Measurements from ENCODE around the gene FRAT2.
"Not testable (repeated sequence)": the region's sequence is repeated elsewhere in the genome, so short reads cannot be mapped to it uniquely, and the experiment has no call there.

FRAT2 gene

DNA sequence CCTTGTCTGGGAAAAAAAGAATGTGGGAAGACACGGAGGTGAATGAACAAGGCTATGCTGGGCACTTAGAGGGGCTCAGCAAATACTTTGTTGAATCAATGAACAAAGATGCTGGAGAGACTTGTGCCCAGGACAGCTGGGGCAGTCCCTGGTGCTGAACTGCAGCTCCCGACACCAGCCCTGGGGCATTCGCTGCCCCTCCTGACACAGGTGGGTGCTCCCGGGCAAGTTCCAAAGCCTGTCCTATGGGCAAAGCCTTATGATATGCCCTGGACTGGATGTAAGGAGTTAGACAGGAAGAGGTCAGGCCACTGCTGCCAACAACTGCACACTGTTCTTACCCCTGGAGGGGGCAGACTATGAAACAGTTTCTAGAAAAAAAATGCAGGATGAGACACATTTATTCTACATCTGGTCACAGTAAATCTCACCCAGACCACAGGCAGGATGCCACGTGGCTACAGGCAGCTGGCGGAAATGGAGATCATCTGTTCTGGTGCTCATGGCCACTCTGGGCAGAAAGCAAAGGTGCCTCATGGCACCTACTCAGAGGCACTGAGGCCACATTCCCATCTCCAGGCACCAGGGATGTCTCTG lies 21.9 kb upstream of the FRAT2 start:
- DNase-seq (ENCODE audit: low spot score), result peak; percentile 46

DNA sequence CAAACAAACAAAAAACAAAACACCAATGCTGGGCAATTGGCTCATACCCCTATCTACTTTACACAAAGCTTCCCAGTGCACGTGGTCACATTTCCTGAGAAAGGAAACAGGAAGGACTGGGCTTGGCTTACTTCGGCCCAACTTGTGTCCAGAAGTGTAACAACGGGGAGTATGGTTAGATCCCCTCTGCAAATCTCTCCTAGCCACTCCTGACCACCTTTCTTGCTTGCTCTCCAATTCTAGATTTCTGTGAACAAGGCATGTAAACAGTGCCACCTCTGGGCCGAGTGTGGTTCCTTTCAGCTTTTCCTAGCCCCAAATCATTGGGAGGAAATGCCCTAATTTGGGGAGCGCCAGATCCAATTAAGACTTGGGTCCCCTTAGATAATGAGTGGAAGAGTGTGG lies 21.0 kb upstream of the FRAT2 start:
- peak; percentile 60 for DNase-seq (ENCODE audit: low spot score)

DNA sequence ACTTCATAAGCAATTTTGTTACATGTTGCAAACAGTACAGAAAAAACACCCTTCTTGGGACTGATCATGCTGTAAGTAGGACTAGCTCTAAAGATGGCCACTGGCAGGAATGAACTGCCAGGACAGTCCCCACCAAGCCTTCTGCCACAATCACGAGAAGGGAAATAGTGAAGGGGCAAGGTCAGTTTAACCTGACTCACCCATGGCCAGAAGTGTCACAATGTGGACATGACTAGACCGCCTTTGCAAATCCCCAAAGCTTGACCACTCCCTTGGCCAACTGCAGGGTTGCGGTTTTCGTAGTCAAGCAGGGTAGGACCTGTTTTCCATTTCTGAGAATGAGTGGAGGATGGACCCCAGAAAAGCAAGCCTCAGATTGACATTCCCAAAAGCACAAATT lies 19.4 kb upstream of the FRAT2 start:
- no peak for DNase-seq (ENCODE audit: low spot score)

DNA sequence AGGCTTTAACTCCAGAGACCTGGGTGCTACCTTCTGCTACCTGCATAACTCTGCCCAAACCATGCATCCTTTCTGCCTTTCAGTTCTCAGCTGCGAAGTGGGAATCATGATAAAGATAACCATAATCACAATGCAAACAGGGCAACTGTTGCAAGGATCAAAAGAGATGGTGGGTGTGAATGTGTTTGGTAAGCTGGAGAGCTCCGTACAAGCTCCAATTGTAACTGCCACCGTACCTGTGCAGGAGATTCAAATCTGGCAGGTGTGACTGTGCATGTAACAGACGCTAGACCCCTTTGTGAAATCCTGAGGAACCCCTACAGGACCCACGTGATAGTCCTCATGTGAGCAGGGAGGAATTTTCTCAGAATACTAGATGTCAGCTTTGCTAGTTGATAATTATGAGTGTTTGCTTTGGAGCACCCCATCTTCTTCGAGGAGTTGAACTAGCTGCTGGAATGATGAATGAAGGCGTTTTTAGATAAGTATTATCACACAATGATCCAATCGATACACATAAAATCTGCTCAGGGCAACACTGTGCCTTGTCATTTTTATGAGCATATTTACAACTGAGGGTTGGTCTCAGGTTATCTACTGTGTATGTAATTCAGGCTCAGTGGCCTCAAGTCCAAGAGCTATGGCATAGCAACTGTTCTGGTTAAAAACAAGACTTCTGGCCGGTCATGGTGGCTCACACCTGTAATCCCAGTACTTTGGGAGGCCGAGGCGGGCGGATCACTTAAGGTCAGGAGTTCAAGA lies 15.4 kb upstream of the FRAT2 start:
- no peak for DNase-seq (ENCODE audit: low spot score)

DNA sequence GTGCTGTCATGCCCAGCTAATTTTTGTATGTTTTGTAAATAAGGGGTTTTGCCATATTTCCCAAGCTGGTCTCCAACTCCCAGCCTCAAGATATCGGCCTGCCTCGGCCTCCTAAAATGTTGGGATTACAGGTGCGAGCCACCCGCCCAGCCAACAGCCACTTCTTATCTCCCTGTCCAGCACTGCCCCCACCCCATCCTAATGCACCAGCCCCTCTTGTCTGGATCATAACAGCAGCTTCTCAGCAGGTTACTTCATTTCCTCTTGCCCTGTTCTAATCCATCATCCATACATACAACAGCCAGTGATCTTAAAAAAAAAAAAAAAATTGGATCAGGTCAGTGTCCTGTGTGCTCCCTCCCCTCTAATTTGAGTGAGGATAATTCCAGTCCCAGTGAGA lies 12.8 kb upstream of the FRAT2 start:
- no peak for DNase-seq (ENCODE audit: low spot score)

DNA sequence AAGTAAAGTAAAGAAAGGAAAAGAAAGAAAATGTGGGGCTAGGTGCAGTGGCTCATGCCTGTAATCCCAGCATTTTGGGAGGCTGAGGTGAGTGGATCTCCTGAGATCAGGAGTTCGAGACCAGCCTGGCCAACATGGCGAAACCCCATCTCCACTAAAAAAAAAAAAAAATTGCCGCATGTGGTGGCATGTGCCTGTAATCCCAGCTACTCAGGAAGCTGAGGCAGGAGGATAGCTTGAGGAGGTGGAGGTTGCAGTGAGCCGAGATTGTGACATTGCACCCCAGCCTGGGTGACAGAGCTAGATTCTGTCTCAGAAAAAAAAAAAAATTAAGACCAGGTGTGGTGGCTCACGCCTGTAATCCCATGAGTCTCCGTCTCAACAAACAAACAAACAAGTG lies 9.1 kb upstream of the FRAT2 start:
- not testable (repeated sequence) for DNase-seq (ENCODE audit: low spot score)

DNA sequence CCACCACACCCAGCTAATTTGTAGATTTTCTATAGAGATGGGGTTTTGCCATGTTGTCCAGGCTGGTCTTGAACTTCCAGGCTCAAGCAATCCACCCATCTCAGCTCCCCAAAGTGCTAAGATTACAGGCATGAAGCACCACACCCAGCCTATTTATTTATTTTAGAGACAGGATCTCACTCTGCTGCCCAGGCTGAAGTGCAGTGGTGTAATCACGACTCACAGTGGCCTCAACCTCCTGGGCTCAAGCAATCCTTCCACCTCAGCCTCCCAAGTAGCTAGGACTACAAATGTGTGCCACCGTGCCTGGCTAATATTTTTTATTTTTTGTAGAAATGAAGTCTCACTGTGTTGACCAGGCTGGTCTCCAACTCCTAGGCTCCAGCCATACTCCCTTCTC lies 6.9 kb upstream of the FRAT2 start:
- no peak for DNase-seq (ENCODE audit: low spot score)

DNA sequence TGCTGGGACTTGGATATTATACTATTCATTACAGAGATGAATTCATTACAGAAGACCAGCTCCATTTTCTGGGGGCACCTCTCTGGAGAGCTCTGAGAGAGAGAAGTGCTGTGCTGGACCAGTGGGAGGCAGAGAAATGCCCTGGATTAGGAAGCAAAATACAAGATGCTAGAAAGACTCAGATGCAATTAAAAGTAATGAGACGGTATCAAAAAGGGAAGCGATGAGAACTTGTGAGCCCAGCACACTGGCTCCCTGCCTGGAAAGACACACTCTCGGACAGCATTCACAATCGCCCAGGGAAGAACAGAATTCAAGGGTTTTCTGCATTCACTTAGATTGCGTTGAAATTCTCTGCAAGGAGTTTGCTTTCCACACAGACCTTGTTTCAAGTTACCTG lies 3.5 kb upstream of the FRAT2 start:
- DNase-seq (ENCODE audit: low spot score), result no peak

DNA sequence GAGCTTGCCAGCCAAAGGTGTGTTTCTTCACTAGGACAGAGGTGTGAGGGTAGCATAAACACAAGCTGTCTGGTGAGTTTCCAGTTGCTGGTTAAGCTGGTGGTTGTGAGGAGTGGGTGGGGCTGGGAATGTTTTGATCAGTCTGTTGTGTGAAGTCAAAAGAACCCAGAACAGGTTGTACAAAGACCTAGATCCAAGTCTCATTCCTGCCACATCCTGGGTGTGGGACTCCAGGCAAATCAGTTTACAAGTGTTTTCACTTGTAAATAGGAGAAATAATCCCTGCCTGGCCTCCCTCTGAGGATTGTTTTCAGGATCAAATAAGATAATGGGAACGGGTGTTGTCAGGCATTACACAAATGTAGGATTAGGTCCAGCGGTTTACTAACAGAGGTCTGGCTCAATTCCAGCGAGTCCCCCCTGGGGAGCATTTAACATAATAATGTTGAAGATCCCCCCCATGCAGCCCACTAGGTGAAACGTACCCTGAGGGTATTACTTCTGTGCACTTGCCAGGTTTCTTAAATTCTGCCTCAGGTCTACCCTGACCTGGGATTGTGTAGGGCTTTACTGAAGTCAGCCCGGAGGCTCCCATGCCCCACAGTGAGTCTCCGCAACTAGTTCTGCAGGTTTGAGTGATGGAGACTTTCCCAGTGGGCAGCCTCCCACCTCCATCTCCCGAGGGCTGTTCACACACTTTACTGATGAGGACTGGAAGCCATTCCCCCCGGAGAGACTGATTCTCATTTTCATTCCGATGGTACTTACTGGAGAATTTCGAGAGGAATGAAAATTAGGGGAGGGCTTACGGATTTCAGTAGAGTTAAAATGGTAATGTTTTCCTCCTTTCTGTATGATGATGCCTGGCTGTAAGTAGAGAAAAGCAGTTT lies 2.7 kb upstream of the FRAT2 start:
- DNase-seq (ENCODE audit: low spot score), result no peak

DNA sequence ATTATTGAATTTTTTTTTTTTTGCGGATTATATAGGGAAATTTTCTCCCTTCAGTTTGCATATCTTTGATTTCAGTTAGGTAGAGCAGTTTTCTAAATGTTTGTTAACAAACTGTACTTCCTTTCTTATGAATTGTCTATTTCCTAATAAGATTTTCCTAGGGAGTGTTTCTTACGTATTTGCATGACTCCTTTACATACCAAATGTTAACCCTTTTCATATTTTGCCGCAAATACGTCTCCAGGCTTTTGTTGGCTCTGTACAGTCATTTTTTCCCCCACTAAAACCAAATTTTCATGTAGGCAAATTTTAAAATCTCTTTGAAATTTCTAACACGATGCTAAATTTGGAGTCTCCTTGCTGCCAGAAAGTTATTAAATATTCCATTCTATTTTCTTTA lies 1.9 kb upstream of the FRAT2 start:
- DNase-seq (ENCODE audit: low spot score), result no peak

DNA sequence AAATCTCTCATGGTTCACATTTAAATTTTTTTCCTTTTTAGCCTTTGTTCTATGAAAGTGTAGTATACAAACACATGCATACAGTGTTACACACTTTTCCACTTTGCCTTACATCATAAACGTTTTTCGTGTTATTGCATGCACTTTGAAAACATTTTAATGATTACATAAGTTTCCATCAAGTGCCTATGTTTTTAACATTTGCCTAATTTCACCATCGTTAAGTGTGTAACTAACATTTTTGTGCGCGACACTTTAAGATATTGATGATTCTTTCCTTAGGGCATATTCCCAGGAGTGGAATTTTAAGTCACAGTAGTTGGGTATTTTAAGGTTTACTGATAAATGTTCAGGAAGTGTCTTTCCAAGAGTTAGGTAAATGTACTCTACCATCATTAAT lies 1.5 kb upstream of the FRAT2 start:
- no peak for DNase-seq (ENCODE audit: low spot score)

DNA sequence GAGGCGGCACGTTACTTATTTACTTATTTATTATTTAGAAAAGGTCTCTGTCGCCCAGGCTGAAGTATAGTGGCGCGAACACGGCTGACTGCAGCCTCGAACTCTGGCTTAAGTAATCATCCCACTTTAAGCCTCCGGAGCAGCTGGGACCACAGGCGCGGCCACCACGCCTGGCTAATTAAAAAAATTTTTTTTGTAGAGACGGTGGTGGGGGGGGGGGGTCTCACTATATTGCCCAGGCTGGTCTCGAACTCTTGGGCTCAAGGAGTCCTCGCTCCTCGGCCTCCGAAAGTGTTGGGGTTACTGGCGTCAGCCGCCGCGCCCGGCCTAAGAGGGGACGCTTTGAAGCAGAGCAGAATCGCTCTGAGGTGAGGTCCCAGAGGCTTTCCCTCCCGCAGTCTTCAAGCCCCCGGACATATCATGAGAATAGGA lies 675 bp upstream of the FRAT2 start:
- DNase-seq (ENCODE audit: low spot score), result no peak

DNA sequence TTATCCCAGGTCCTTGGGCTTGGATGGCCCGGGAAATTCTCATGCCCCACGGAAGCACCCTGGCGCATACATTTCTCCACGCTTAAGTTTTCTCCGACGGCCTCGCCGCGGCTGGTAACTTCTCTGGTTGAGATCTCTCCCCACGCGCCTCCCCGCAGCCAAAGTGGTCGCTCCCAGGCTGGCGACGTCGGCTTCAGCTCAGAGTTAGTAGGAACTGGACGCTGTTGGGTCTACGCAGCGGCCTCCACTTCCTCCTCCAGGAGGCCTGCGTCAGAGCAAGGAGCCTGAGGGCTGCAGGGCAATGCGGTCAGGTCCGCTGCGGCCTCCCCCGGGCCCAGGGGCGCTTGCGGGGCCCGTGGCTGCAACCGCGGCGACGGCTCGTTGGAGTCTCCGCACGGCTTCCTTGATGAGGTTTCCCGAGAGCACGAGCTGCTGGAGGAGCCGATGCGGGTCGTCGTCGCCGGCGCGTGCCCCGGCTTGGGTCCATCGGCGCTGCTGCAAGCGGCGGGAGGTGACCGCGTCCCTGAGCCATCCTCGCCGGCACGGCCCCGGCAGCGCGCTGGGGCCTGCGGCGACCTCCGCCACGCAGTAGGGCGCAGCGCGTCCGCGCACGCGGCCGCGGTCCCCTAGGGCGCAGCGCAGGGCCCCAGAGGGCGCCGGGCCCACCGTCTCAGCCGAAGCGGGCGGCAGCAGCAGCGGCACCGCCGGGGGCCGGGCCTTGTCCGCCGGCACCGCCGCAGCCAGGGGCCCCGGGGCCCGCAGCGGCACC lies 744 bp downstream of the FRAT2 start:
- peak; percentile 56 for DNase-seq (ENCODE audit: low spot score)

DNA sequence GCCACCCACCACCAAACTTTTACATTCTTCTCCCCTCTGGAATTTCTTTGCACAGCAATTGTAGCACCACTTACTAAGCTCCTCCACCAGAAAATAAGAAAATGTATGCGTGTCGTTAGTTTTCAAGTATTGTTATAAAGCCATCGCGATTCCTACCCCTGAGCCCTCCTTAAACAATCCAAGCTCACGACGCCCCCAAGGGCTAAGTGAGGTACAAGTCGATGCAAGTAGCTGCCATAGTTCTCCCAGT lies 1.3 kb downstream of the FRAT2 start:
- peak; percentile 49 for DNase-seq (ENCODE audit: low spot score)

DNA sequence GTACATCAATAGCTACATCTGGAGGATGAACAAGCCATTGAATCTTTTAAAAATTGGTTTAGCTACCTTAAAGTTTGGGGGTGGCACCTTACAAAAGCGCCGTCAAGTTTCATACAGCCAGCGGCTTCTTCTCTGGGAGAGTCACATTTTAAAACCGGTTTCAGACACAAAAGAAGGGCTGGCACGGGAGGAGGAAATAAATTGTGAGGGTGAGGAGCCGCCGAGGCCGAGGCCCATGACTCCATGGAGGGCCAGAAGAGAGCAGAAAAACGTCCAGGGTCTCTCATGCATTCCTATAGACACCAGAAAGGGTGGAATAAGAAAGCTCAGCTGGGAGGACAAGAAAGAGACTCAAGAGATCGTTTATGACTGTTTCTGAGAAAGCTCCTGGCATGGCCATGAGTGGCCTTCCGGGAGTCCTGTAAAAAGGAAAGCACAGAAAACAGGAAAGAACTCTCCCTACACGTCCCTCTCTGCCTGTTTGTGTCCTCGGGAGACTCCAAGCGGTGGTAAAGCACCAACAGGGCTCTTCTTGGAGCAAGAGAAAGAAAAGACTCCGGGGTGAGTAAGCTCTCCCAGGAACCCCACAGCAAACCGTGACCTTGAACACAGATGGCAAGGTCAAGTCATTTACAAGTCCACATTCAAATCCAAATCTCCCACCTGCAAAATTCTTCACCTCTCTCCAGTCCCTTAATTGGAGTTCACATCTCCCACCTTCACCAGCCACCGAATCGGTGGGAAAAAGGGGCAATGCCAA lies 1.8 kb downstream of the FRAT2 start:
- peak; percentile 62 for DNase-seq (ENCODE audit: low spot score)

DNA sequence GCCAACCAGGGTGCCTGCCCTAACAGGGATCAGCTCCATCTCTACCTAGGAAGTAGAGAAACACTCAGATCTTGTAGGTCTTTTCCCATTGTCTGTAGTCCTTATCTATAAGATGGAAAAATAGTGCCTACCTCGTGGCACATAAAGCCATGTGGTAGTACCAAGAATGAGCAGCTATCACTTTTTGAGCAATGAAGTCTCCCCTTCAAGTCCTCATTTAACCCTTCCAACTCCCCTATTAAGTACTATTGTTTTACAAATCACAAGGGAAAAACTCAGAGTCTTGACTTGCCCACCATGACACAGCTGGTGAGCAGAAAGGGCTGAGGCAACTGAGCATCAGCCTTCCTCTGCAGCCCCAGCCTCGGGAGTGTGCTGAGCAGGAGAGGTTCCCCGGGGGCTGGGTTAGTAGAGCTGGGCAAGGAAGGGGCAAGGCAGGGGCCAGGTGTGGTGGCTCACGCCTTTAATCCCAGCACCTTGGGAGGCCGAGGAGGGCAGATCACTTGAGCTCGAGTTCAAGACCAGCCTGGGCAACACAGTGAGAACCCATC lies 3.3 kb downstream of the FRAT2 start:
- no peak for DNase-seq (ENCODE audit: low spot score)

DNA sequence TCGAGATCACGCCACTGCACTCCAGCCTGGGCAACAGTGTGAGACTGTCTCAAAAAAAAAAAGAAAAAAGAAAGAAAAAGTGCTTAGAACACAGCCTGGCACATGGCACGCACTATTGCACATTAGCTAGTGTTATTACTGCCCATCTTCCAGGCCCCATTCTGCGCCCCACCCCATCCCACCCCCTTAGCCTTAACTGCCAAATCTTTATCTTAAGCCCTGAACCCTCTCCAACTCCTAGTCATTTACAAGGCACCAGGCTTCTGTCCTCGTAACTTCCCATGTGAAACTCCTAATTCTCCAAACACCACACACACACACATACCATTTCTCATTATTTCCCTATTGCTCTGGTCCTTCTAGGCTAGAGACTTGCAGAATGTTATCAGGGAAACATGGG lies 4.8 kb downstream of the FRAT2 start:
- no peak for DNase-seq (ENCODE audit: low spot score)

DNA sequence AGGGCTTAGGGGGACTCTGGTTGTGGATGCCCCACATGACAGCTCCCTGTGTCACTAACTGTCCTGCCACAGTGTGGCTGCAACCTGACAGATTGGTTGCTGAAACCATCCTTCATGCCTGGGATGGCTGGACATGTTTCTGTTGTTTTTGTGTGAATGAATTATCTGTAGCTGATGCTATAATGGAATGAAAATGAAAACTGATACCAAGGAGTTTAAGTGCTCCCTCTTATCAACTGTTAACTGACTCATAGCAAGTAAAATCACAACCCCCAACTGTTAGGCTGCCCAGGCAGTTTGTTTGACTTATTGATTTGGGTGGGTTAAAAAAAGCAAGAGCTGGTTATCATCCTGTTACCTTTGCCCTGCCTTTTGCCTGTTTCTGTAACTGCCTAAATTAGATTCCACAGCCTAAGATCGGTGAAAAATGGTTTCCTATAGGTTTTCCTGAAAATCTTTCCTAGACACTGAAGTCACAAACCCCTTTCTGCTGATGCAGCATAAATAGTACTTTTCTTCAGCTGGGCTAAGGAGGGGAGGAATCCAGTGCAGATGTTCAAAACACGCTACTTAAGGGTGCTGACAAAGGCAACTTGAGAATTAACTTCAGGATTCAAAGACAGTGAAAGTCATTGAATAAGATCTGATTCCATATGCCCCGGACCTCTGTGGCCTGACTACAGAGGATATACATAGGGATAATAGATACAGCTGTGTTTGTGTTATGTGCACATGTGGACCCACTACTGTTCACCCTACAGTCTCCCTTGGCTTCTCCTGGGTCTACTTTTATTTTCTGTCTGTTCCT lies 5.7 kb downstream of the FRAT2 start:
- DNase-seq (ENCODE audit: low spot score), result no peak

DNA sequence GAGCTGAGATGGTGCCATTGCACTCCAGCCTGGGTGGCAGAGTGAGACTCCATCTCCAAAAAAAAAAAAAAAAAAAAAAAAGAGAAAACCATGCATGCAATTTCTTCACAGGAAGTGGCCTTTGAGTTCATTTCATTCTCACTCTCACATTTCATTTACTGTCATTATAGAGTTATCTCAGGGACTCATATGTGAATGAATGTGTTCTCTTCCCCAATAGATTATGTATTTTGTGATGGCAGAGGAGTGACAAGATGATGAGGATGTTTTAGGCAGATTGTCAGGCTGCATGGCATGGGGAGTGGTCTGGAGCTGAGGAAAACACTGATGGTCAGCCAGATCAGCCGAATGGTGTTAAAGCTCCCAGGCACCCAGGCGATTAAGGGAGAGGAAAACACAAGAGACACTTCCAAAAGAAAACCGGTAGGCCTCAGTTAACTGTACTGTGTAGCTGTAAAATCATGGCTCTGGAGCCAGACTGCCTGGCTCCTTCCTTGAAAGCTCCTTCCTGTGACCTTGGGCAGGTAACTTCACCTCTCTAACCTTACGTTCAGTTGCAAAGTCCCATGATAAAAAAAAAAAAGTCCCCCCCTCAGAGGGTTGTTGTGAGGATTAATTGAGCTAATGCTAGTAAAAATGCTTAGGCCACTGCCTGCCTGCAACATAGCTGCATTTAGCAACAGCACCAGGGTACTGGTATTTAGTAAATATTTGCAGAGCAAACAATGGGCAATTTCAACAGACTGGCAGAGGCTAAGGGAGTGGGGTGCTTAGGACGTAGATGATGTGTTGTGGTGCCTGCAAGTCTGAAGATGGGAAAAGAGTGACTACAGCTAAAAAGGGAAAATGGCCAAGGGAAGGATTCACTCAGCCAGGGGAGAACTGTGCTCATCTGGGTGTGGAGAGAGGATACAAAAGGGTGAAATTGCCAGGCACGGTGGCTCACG lies 6.9 kb downstream of the FRAT2 start:
- DNase-seq (ENCODE audit: low spot score), result no peak
